IMR-90 (cell line): ENCODE measurements around the gene GALNT7. TPM values are rescaled to one million over a fixed set of nuclear protein-coding genes. Genes with fewer than 3 reads are reported as not detected.

ENCODE experiments used
- ATAC-seq: fragments of 200-7000 bp; cut with Tn5 transposase; 2 replicates; pipeline ENCODE4 v1.9.1; 2020; ENCODE audit warnings: low read depth, mild to moderate bottlenecking, moderate library complexity
- BruUV-seq: library from RNA; stranded (reverse); fragments of 400-500 nt; replicated peaks from 2 replicates; lab custom pipeline; 2021; lab: Mats Ljungman, UMichigan
- CTCF ChIA-PET: fragments of 300-600 bp; formaldehyde crosslinking; extraction: SDS; loops from one replicate; lab custom pipeline; 2021; ENCODE audit warnings: antibody characterized with exemption; lab: Yijun Ruan, JAX
- POLR2A ChIA-PET: fragments of 300-600 bp; sonication (Branson Sonifier 250); formaldehyde crosslinking; loops from one replicate; lab custom pipeline; 2022; ENCODE audit warnings: antibody characterized with exemption; ENCODE audit not compliant: unreplicated experiment; lab: Charles Lee
- DNase-seq: peaks from one replicate; pipeline ENCODE4 v3.0.0; 2013
- H2AFZ ChIP-seq: replicated peaks from 2 replicates; pipeline ENCODE3; 2013; ENCODE audit warnings: low read length, mild to moderate bottlenecking; ENCODE audit not compliant: poor library complexity
- H2AK5ac ChIP-seq: 2 replicates; pipeline ENCODE4 v1.6.1; 2013; ENCODE audit warnings: low read depth, low read length, inconsistent platforms
- H2AK9ac ChIP-seq: replicated peaks from 2 replicates; pipeline ENCODE3; 2013; ENCODE audit warnings: mild to moderate bottlenecking, low read depth, low read length, moderate library complexity; ENCODE audit not compliant: poor library complexity
- H2BK120ac ChIP-seq: 2 replicates; pipeline ENCODE4 v1.6.1; 2013; ENCODE audit warnings: low read depth, low read length, inconsistent platforms
- H2BK15ac ChIP-seq: 3 replicates; pipeline ENCODE4 v1.6.1; 2013; ENCODE audit warnings: low read depth, low read length, inconsistent platforms
- H2BK20ac ChIP-seq: 2 replicates; pipeline ENCODE4 v1.6.1; 2013; ENCODE audit warnings: low read depth, mild to moderate bottlenecking, inconsistent platforms, low read length, moderate library complexity
- H2BK5ac ChIP-seq: 2 replicates; pipeline ENCODE4 v1.6.1; 2013; ENCODE audit warnings: mild to moderate bottlenecking, low read depth, low read length, inconsistent platforms; ENCODE audit not compliant: poor library complexity, severe bottlenecking
- H3K14ac ChIP-seq: replicated peaks from 2 replicates; pipeline ENCODE4 v1.6.1; 2013; ENCODE audit warnings: low read depth, low read length, inconsistent platforms
- H3K18ac ChIP-seq: 2 replicates; pipeline ENCODE4 v1.6.1; 2013; ENCODE audit warnings: low read depth, low read length, control low read depth
- H3K23ac ChIP-seq: 2 replicates; pipeline ENCODE4 v1.6.1; 2013; ENCODE audit warnings: low read depth, low read length, inconsistent platforms
- H3K27ac ChIP-seq: 2 replicates; pipeline ENCODE4 v1.5.1; 2013; ENCODE audit warnings: mild to moderate bottlenecking, control low read depth, low read length; ENCODE audit not compliant: insufficient read depth
- H3K27me3 ChIP-seq: 2 replicates; pipeline ENCODE4 v1.6.1; 2013; ENCODE audit warnings: low read length; ENCODE audit not compliant: control insufficient read depth, insufficient read depth
- H3K36me3 ChIP-seq: 2 replicates; pipeline ENCODE4 v1.6.1; 2013; ENCODE audit warnings: low read length, mixed read lengths; ENCODE audit not compliant: control insufficient read depth, insufficient read depth
- H3K4ac ChIP-seq: 2 replicates; pipeline ENCODE4 v1.6.1; 2013; ENCODE audit warnings: low read depth, low read length, inconsistent platforms
- H3K4me1 ChIP-seq: 2 replicates; pipeline ENCODE4 v1.6.1; 2013; ENCODE audit warnings: low read length, mixed read lengths; ENCODE audit not compliant: control insufficient read depth, insufficient read depth
- H3K4me2 ChIP-seq: 2 replicates; pipeline ENCODE4 v1.6.1; 2013; ENCODE audit warnings: low read depth, mild to moderate bottlenecking, control low read depth, low read length, moderate library complexity
- H3K4me3 ChIP-seq: 2 replicates; pipeline ENCODE4 v1.5.1; 2013; ENCODE audit warnings: low read depth, mild to moderate bottlenecking, control low read depth, low read length, moderate library complexity; ENCODE audit not compliant: insufficient read depth
- H3K56ac ChIP-seq: 2 replicates; pipeline ENCODE4 v1.6.1; 2013; ENCODE audit warnings: low read length, inconsistent platforms; ENCODE audit not compliant: insufficient read depth; ENCODE audit errors: extremely low read depth
- H3K79me1 ChIP-seq, 2 experiments: 2 replicates each; pipeline ENCODE4 v1.6.1; 2013; ENCODE audit warnings: low read length in 2 of 2, inconsistent platforms in 1 of 2, low read depth in 1 of 2
- H3K9ac ChIP-seq: 2 replicates; pipeline ENCODE4 v1.6.1; 2013; ENCODE audit warnings: low read depth, low read length, control low read depth
- H3K9me1 ChIP-seq: 2 replicates; pipeline ENCODE4 v1.6.1; 2013; ENCODE audit warnings: low read length, inconsistent platforms; ENCODE audit not compliant: insufficient read depth
- H3K9me3 ChIP-seq: 2 replicates; pipeline ENCODE4 v1.6.1; 2013; ENCODE audit warnings: low read length; ENCODE audit not compliant: control insufficient read depth, insufficient read depth
- H4K20me1 ChIP-seq: 2 replicates; pipeline ENCODE4 v1.6.1; 2013; ENCODE audit warnings: low read length, inconsistent platforms; ENCODE audit not compliant: insufficient read depth
- H4K5ac ChIP-seq: 2 replicates; pipeline ENCODE4 v1.6.1; 2013; ENCODE audit warnings: mild to moderate bottlenecking, low read depth, low read length, control low read depth
- H4K8ac ChIP-seq, 2 experiments: 2 replicates each; pipeline ENCODE4 v1.6.1; 2013; ENCODE audit warnings: low read depth in 2 of 2, low read length in 2 of 2, control low read depth in 1 of 2, inconsistent platforms in 1 of 2
- H4K91ac ChIP-seq: 2 replicates; pipeline ENCODE4 v1.6.1; 2013; ENCODE audit warnings: low read depth, low read length, inconsistent platforms; ENCODE audit not compliant: insufficient read depth
- BHLHE40 ChIP-seq: fragments of 150-350 bp; IDR thresholded peaks from 2 replicates; pipeline ENCODE4 v1.6.1; 2016; ENCODE audit warnings: mild to moderate bottlenecking, low read depth, low read length
- CEBPB ChIP-seq: IDR thresholded peaks from 2 replicates; pipeline ENCODE4 v1.6.1; 2012; ENCODE audit warnings: low read depth, low read length, improper control_type of control experiment
- ELK1 ChIP-seq: fragments of 150-350 bp; IDR thresholded peaks from 2 replicates; pipeline ENCODE4 v1.6.1; 2016; ENCODE audit warnings: low read depth, mild to moderate bottlenecking, low read length, moderate library complexity, borderline replicate concordance
- FOS ChIP-seq: fragments of 150-350 bp; IDR thresholded peaks from 2 replicates; pipeline ENCODE4 v1.6.1; 2016; ENCODE audit warnings: low read depth, low read length
- MXI1 ChIP-seq: IDR thresholded peaks from 2 replicates; pipeline ENCODE4 v1.6.1; 2012; ENCODE audit warnings: low read depth, mild to moderate bottlenecking, low read length, moderate library complexity, borderline replicate concordance
- NFE2L2 ChIP-seq: fragments of 150-350 bp; IDR thresholded peaks from 2 replicates; pipeline ENCODE4 v1.6.1; 2016; ENCODE audit warnings: low read depth, mild to moderate bottlenecking, low read length
- POLR2A ChIP-seq: IDR thresholded peaks from 2 replicates; pipeline ENCODE4 v1.6.1; 2012; ENCODE audit warnings: mild to moderate bottlenecking, low read depth, low read length
- SMC3 ChIP-seq: fragments of 150-350 bp; IDR thresholded peaks from 2 replicates; pipeline ENCODE4 v1.6.1; 2016; ENCODE audit warnings: low read depth, mild to moderate bottlenecking, antibody characterized with exemption, low read length, moderate library complexity
- WGBS, 2 experiments: methylation state at CpG; one replicate each; pipeline versions ENCODE4 v1.1.5 to v1.1.7; 2013; ENCODE audit warnings: missing lambda C conversion rate in 2 of 2; ENCODE audit not compliant: insufficient read length in 1 of 2; ENCODE audit errors: extremely low coverage in 2 of 2; 5-methylcytosine and 5-hydroxymethylcytosine counted together
- dilution Hi-C: fragments of 300-500 bp; cut with HindIII; formaldehyde crosslinking; loops from one replicate; pipeline ENCODE4 v1.14.3; 2018; ENCODE audit warnings: low sequenced_read_pairs; ENCODE audit not compliant: unreplicated experiment
- in situ Hi-C: fragments of 300-500 bp; cut with MboI; formaldehyde crosslinking; loops from 3 replicates; pipeline ENCODE4 v1.14.3; 2019; ENCODE audit warnings: low sequenced_read_pairs, inconsistent platforms, mixed read lengths
- intact Hi-C: fragments of 100-400 bp; cut with micrococcal nuclease; formaldehyde crosslinking; loops from 2 replicates; pipeline ENCODE4 v1.10.0; 2022
- polyA plus RNA-seq, 3 experiments: library from polyadenylated mRNA; depleted of rRNA; stranded (reverse); fragments of >200 nt; gene quantifications; 2 replicates each; pipeline ENCODE4 v1.2.3, GENCODE V29; 2012; ENCODE audit warnings: low replicate concordance in 1 of 3
- total RNA-seq: library from RNA; depleted of rRNA; stranded (reverse); fragments of >200 nt; gene quantifications from 2 replicates; pipeline ENCODE4 v1.2.3, GENCODE V29; 2012

GALNT7 gene
- total and polyA plus RNA-seq, 2 of the 4 experiments (the other 2 are of a cell fraction) = 19.1 to 31.2 TPM

- H3K27ac ChIP-seq = no peak overlapping the region
- DNase-seq = no peak
- H2AK5ac ChIP-seq = no peak overlapping the region
- H3K18ac ChIP-seq = no peak overlapping the region
- dilution Hi-C loops = no loop called here
- BruUV-seq = no TSS peak
- no peak overlapping the region for H3K23ac ChIP-seq
- H3K4me1 ChIP-seq = no peaks in the 10 kb centered on the region
- no peak overlapping the region for H4K5ac ChIP-seq
- no peak overlapping the region for H2BK15ac ChIP-seq
- H2BK120ac ChIP-seq = no peak overlapping the region
- H3K36me3 ChIP-seq = no peaks in the 10 kb centered on the region
- H3K56ac ChIP-seq = no peak overlapping the region
- H3K4me3 ChIP-seq = no peak overlapping the region
- no peak overlapping the region for H3K4me2 ChIP-seq
- ChIA-PET POLR2A (no interaction called here), CTCF (interaction anchor here (0.6 to 0.8 kb wide), 2 partner anchors 9 to 172 kb away, joined by 3 read pairs; no protein-coding TSS in a partner anchor)
- no peaks in the 10 kb centered on the region for H4K20me1 ChIP-seq
- no peak overlapping the region for H4K91ac ChIP-seq
- no peak overlapping the region for H3K9ac ChIP-seq
- H3K79me1 ChIP-seq = no peaks in the 10 kb centered on the region
- H2AFZ ChIP-seq = no peak overlapping the region
- H3K27me3 ChIP-seq = no peaks in the 10 kb centered on the region
- H2BK20ac ChIP-seq = no peak overlapping the region
- no peak overlapping the region for H3K4ac ChIP-seq
- no peak for TF ChIP-seq MXI1
- no peak for TF ChIP-seq POLR2A
- no peak for TF ChIP-seq NFE2L2
- no peak for TF ChIP-seq BHLHE40
- TF ChIP-seq ELK1 = no peak
- no peak for TF ChIP-seq FOS
- TF ChIP-seq CEBPB = no peak
- TF ChIP-seq SMC3 = no peak
- H3K9me3 ChIP-seq = no peaks in the 10 kb centered on the region
- no peaks in the 10 kb centered on the region; the same call in 1 of the 2 replicates for H3K9me1 ChIP-seq
- intact Hi-C loops = no loop called here
- no CpG with 5 or more reads among the region's 2 CpGs for WGBS, 2 experiments
- in situ Hi-C loops = no loop called here
- ATAC-seq = no peak
- no peak overlapping the region for H2BK5ac ChIP-seq
- no peak overlapping the region for H3K14ac ChIP-seq
- no peak overlapping the region for H4K8ac ChIP-seq
- H2AK9ac ChIP-seq = no peak overlapping the region
Observed at GRCh38 chr4:173227756-173228155, 59.1 kb downstream of the GALNT7 start.
